DND-41 (cell line): ENCODE results near the gene CDK16.

Source experiments
- ATAC-seq: fragments of 200-7000 bp; cut with Tn5 transposase; 3 replicates; pipeline ENCODE4 v1.9.1; 2021; ENCODE audit warnings: low read depth; ENCODE audit not compliant: insufficient read depth
- DNase-seq: peaks from one replicate; pipeline ENCODE4 v3.0.0-alpha.2; 2020
- H2AFZ ChIP-seq: 2 replicates; pipeline ENCODE4 v1.6.0; 2012; ENCODE audit warnings: low read depth, low read length
- H3K27ac ChIP-seq: 2 replicates; pipeline ENCODE4 v1.5.1; 2012; ENCODE audit warnings: low read length, inconsistent platforms
- H3K27me3 ChIP-seq: fragments of 200-600 bp; sonication (generic); 2 replicates; pipeline ENCODE4 v1.6.0; 2012; ENCODE audit warnings: low read length, mild to moderate bottlenecking, inconsistent platforms; ENCODE audit not compliant: insufficient read depth, poor library complexity
- H3K36me3 ChIP-seq: 2 replicates; pipeline ENCODE4 v1.5.1; 2012; ENCODE audit warnings: low read length, inconsistent platforms; ENCODE audit not compliant: insufficient read depth
- H3K4me1 ChIP-seq: 2 replicates; pipeline ENCODE4 v1.5.1; 2012; ENCODE audit warnings: mild to moderate bottlenecking, low read length; ENCODE audit not compliant: insufficient read depth
- H3K4me2 ChIP-seq: 2 replicates; pipeline ENCODE4 v1.6.0; 2012; ENCODE audit warnings: mild to moderate bottlenecking, moderate library complexity, low read length, inconsistent platforms; ENCODE audit not compliant: insufficient read depth
- H3K4me3 ChIP-seq, 2 experiments: fragments of 200-600 bp in 1 of 2; shearing (Covaris generic) in 1 of 2; 2 replicates each; pipeline ENCODE4 v1.5.1; 2012 to 2016; ENCODE audit warnings: inconsistent platforms in 2 of 2, low read length in 2 of 2, mild to moderate bottlenecking in 2 of 2, low read depth in 1 of 2, moderate library complexity in 1 of 2
- H3K79me2 ChIP-seq: 2 replicates; pipeline ENCODE4 v1.6.0; 2012; ENCODE audit warnings: low read length, inconsistent platforms; ENCODE audit not compliant: insufficient read depth
- H3K9ac ChIP-seq: 2 replicates; pipeline ENCODE4 v1.6.0; 2012; ENCODE audit warnings: low read depth, mild to moderate bottlenecking, inconsistent platforms, low read length, moderate library complexity
- H3K9me3 ChIP-seq: 2 replicates; pipeline ENCODE4 v1.5.1; 2012; ENCODE audit warnings: low read length, moderate library complexity, mild to moderate bottlenecking, inconsistent platforms; ENCODE audit not compliant: insufficient read depth, severe bottlenecking
- H4K20me1 ChIP-seq: 2 replicates; pipeline ENCODE4 v1.6.0; 2012; ENCODE audit warnings: low read length; ENCODE audit not compliant: insufficient read depth
- EZH2 ChIP-seq: IDR thresholded peaks from 3 replicates; pipeline ENCODE4 v1.6.1; 2012; ENCODE audit warnings: borderline replicate concordance, low read depth, mild to moderate bottlenecking, moderate library complexity, low read length, inconsistent platforms; ENCODE audit not compliant: severe bottlenecking
- TF ChIP-seq, protein P1 (sequence below): IDR thresholded peaks from 2 replicates; pipeline ENCODE4 v1.5.1; 2012; ENCODE audit warnings: borderline replicate concordance, low read length, moderate library complexity, mild to moderate bottlenecking; ENCODE audit not compliant: poor library complexity, severe bottlenecking; ENCODE audit errors: extremely low read depth

The CDK16 gene

DNA sequence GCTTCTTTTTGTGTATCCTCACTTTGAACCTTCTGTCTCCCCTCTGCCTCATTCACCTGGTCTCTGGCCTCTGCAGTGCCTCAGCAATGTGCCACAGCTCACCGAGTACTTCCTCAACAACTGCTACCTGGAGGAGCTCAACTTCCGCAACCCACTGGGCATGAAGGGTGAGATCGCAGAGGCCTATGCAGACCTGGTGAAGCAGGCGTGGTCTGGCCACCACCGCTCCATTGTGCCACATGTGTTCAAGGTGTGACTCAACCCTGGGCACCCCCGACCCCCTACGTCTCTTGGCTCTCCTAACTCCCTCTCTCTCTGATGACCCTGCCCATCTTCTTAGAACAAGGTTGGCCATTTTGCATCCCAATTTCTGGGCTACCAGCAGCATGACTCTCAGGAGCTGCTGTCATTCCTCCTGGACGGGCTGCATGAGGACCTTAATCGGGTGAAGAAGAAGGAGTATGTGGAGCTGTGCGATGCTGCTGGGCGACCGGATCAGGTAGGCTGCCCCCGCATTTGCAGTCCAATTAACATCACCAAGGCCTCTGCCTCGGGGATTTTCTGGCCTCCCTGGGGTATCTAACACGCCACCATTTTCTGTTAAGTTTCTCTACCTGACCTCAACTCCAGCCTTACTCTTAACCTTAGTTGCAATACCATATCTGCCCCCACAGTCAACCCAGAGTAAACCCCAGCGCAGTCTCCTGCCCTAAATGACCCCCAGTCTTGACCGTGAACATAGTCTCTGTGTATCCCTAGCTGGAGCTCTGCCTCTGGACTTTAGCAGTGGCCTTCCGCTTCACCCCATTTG, 22.9 kb downstream of the CDK16 start:
- no peak for DNase-seq
- Histone ChIP-seq H3K9ac (no peak overlapping the region), H3K36me3 (peaks cover 72% of the 10 kb centered on the region), H3K9me3 (no peaks in the 10 kb centered on the region), H3K4me3 (no peak overlapping the region), H2AFZ (no peak overlapping the region), H3K27me3 (no peaks in the 10 kb centered on the region), H3K4me2 (no peak overlapping the region), H3K79me2 (peaks cover 36% of the 10 kb centered on the region), H4K20me1 (peaks cover 25% of the 10 kb centered on the region), H3K4me1 (no peaks in the 10 kb centered on the region), H3K27ac (no peak overlapping the region)
- TF ChIP-seq, protein P1, sequence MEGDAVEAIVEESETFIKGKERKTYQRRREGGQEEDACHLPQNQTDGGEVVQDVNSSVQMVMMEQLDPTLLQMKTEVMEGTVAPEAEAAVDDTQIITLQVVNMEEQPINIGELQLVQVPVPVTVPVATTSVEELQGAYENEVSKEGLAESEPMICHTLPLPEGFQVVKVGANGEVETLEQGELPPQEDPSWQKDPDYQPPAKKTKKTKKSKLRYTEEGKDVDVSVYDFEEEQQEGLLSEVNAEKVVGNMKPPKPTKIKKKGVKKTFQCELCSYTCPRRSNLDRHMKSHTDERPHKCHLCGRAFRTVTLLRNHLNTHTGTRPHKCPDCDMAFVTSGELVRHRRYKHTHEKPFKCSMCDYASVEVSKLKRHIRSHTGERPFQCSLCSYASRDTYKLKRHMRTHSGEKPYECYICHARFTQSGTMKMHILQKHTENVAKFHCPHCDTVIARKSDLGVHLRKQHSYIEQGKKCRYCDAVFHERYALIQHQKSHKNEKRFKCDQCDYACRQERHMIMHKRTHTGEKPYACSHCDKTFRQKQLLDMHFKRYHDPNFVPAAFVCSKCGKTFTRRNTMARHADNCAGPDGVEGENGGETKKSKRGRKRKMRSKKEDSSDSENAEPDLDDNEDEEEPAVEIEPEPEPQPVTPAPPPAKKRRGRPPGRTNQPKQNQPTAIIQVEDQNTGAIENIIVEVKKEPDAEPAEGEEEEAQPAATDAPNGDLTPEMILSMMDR, result no peak
- TF ChIP-seq EZH2, result no peak
- ATAC-seq, result no peak

DNA sequence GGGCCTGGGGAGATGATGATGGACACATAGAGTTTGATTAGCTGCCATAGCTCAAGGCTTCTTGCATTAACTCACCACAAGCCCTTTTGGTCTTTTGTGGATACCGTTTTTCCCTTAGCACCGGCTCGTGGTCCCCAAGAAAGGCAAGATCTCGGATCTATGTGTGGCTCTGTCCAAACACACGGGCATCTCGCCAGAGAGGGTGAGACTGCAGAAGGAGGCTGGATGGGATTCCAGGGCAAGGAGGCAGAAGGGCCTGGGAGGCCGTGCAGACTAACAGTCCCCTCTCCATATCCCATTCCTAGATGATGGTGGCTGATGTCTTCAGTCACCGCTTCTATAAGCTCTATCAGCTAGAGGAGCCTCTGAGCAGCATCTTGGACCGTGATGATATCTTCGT, 23.8 kb downstream of the CDK16 start:
- Histone ChIP-seq H3K27ac (no peak overlapping the region), H3K36me3 (peaks cover 75% of the 10 kb centered on the region), H3K4me1 (no peaks in the 10 kb centered on the region), H3K4me3 (no peak overlapping the region), H2AFZ (no peak overlapping the region), H3K9me3 (no peaks in the 10 kb centered on the region), H3K27me3 (no peaks in the 10 kb centered on the region), H3K9ac (no peak overlapping the region), H4K20me1 (peaks cover 21% of the 10 kb centered on the region), H3K4me2 (no peak overlapping the region), H3K79me2 (peaks cover 27% of the 10 kb centered on the region)
- no peak for ATAC-seq
- TF ChIP-seq EZH2, result no peak
- TF ChIP-seq, protein P1, result no peak
- no peak for DNase-seq

DNA sequence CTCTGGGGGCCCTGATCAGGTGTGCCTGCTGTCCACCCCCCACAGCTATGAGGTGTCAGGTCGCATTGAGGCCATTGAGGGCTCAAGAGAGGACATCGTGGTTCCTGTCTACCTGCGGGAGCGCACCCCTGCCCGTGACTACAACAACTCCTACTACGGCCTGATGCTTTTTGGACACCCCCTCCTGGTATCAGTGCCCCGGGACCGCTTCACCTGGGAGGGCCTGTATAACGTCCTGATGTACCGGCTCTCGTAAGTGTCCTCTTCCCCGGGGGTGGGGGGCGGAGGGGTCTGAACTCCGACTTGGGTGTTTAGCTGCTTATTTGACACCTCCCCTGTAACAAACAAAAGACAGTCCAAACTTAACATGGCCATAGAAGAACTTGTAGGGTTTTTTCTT, 24.9 kb downstream of the CDK16 start:
- ATAC-seq, result no peak
- Histone ChIP-seq H3K9ac (no peak overlapping the region), H3K4me1 (no peaks in the 10 kb centered on the region), H3K79me2 (peaks cover 16% of the 10 kb centered on the region), H3K4me3 (no peak overlapping the region), H3K4me2 (no peak overlapping the region), H4K20me1 (peaks cover 21% of the 10 kb centered on the region), H3K9me3 (no peaks in the 10 kb centered on the region), H3K27me3 (no peaks in the 10 kb centered on the region), H3K27ac (no peak overlapping the region), H3K36me3 (peaks cover 81% of the 10 kb centered on the region), H2AFZ (no peak overlapping the region)
- no peak for TF ChIP-seq EZH2
- TF ChIP-seq, protein P1, result no peak
- DNase-seq, result no peak
